Stimulated activated CD4-positive, alpha-beta T cell treated with anti-CD3 and anti-CD28 coated beads, Interleukin-4, amount 100 ng/mL, for 4 hours (primary cell): Measurements from ENCODE around the gene BLTP3A.

Experiments
- DNase-seq, 2 experiments: peaks; one replicate each; pipeline ENCODE4 v3.0.0-alpha.2; 2020

Gene BLTP3A

DNA sequence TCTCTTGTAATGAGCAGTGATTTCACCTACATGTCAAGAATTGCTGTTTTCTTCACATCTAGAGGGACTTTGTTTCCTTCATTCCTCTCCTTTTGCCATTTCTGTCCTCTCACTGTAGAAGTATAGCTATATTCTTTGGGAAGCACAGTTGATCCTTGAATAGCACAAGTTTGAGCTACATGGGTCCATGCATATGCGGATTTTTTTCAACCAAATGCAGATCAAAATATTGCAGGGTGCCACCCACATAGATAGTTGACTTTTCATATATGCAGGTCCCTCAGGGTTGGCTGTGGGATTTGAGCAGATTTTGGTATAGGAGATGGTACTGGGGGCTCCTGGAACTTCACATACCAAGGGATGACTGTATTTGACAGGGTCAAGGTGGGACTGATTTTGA lies 41.1 kb downstream of the BLTP3A start:
- DNase-seq = no peak

GRCh38 chr6:34834789-34835518 lies 43.1 kb downstream of the BLTP3A start:
- no peak for DNase-seq

DNA sequence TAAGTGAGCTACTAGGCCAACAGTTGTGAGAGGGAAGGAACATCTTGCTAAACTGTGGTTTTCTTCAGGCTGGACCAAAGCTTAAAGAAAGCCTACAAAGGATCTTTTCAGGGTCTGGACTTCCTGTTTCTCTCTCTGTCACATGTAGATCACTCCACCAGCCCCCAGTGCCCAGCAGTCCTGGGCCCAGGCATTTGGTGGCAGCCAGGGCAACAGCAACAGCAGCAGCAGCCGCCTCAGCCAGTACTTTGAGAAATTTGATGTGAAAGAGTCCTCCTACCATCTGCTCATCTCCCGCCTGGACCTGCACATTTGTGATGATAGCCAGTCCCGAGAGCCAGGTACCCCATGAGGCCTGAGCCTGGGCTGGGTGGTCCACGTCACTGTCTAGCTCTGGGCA lies 44.1 kb downstream of the BLTP3A start:
- DNase-seq = no peak

DNA sequence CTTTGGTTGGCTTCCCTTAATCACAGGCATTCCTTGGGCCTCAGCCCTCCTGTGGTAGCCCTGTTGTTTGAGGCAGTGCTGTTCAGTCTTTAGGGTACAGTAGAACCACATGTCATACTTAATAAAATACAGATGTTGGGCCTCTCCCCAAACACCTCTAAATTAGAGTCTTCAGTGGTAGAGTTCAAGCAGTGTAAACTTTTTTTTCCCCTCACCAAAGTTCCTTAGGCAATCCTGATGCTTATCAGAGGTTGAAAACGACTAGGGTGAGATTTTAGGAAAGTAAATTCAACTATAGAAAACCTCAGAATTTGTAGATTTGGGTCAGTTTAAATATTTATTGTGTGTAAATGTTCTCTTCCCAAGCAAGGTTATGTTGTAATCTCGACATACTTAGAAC lies 44.6 kb downstream of the BLTP3A start:
- DNase-seq = no peak

- DNase-seq = no peak
Measured at GRCh38 chr6:34837528-34837927, 45.6 kb downstream of the BLTP3A start.

DNA sequence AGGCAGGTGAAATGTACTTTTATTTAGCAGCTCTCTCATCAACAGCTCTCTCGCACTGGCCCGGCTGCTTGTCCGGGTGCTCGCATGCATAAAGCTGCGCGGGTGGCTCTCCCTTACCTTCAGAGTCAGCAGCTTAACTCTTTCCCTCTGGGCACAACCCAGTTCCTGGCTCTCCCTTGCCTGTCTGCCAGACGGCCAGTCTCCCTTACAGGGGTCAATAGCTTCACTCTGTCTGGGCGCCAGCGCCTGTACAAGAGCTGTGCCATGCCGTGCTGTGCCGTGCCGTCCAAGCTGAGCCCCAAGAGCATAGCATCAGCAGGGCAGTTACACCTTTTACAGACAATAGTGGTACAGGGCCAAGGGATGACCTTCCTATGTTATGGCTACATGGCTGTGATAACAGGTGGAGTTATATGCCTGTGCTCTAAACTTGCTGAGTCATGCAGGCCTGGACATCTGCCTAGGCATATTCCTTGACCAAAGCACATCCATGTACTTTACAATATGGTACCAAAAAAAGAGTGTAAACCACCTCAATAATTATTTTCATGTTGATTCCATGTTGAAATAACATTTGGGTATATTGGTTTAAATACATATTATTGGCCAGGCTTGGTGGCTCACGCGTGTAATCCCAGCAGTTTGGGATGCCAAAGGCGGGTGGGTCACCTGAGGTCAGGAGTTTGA lies 47.9 kb downstream of the BLTP3A start:
- no peak for DNase-seq
